ENCODE measurements around the gene KLK15.
"Not testable (repeated sequence)": the region's sequence is repeated elsewhere in the genome, so short reads cannot be mapped to it uniquely, and the experiment has no call there.

Gene KLK15

GRCh38 chr19:50818859-50819472 lies 14.4 kb downstream of the KLK15 start:
- H3K4me1 ChIP-seq (ENCODE audit: control insufficient read depth, low read depth, low read length): peaks cover 8% of the 10 kb centered on the region
- no peaks in the 10 kb centered on the region for H3K9me3 ChIP-seq (ENCODE audit: control insufficient read depth, low read depth, low read length)
- no peaks in the 10 kb centered on the region for H3K36me3 ChIP-seq (ENCODE audit: control insufficient read depth, low read depth, low read length)
- H3K4me3 ChIP-seq (ENCODE audit: low read length): no peak overlapping the region
- H3K27me3 ChIP-seq (ENCODE audit: control insufficient read depth, insufficient read depth, low read length): peaks cover 50% of the 10 kb centered on the region
- H3K9ac ChIP-seq (ENCODE audit: low read length): no peak overlapping the region
- H3K27ac ChIP-seq (ENCODE audit: low read length): no peak overlapping the region

GRCh38 chr19:50817941-50818858 lies 15.2 kb downstream of the KLK15 start:
- Histone ChIP-seq H3K36me3 (ENCODE audit: control insufficient read depth, low read depth, low read length) (no peaks in the 10 kb centered on the region), H3K9me3 (ENCODE audit: control insufficient read depth, low read depth, low read length) (no peaks in the 10 kb centered on the region), H3K27me3 (ENCODE audit: control insufficient read depth, insufficient read depth, low read length) (peaks cover 50% of the 10 kb centered on the region), H3K4me1 (ENCODE audit: control insufficient read depth, low read depth, low read length) (peaks cover 8% of the 10 kb centered on the region), H3K27ac (ENCODE audit: low read length) (no peak overlapping the region), H3K9ac (ENCODE audit: low read length) (no peak overlapping the region), H3K4me3 (ENCODE audit: low read length) (peak overlapping the region; percentile 79)

- Histone ChIP-seq H3K9me3 (ENCODE audit: control insufficient read depth, low read depth, low read length) (no peaks in the 10 kb centered on the region), H3K36me3 (ENCODE audit: control insufficient read depth, low read depth, low read length) (no peaks in the 10 kb centered on the region), H3K27ac (ENCODE audit: low read length) (no peak overlapping the region), H3K4me3 (ENCODE audit: low read length) (no peak overlapping the region), H3K9ac (ENCODE audit: low read length) (no peak overlapping the region), H3K4me1 (ENCODE audit: control insufficient read depth, low read depth, low read length) (peaks cover 6% of the 10 kb centered on the region), H3K27me3 (ENCODE audit: control insufficient read depth, insufficient read depth, low read length) (peaks cover 28% of the 10 kb centered on the region)
These were observed 17.9 kb downstream of the KLK15 start for GRCh38 chr19:50815439-50815838.

- Histone ChIP-seq H3K27me3 (ENCODE audit: control insufficient read depth, insufficient read depth, low read length) (peaks cover 23% of the 10 kb centered on the region), H3K9ac (ENCODE audit: low read length) (no peak overlapping the region), H3K36me3 (ENCODE audit: control insufficient read depth, low read depth, low read length) (no peaks in the 10 kb centered on the region), H3K27ac (ENCODE audit: low read length) (no peak overlapping the region), H3K4me1 (ENCODE audit: control insufficient read depth, low read depth, low read length) (peaks cover under 1% of the 10 kb centered on the region), H3K9me3 (ENCODE audit: control insufficient read depth, low read depth, low read length) (no peaks in the 10 kb centered on the region), H3K4me3 (ENCODE audit: low read length) (no peak overlapping the region)
These were observed 18.5 kb downstream of the KLK15 start for GRCh38 chr19:50814883-50815282.

- no peaks in the 10 kb centered on the region for H3K4me1 ChIP-seq (ENCODE audit: control insufficient read depth, low read depth, low read length)
- H3K27ac ChIP-seq (ENCODE audit: low read length): no peak overlapping the region
- H3K9me3 ChIP-seq (ENCODE audit: control insufficient read depth, low read depth, low read length): no peaks in the 10 kb centered on the region
- H3K36me3 ChIP-seq (ENCODE audit: control insufficient read depth, low read depth, low read length): no peaks in the 10 kb centered on the region
- H3K9ac ChIP-seq (ENCODE audit: low read length): no peak overlapping the region
- peaks cover 26% of the 10 kb centered on the region for H3K27me3 ChIP-seq (ENCODE audit: control insufficient read depth, insufficient read depth, low read length)
- no peak overlapping the region for H3K4me3 ChIP-seq (ENCODE audit: low read length)
These were observed 20.9 kb downstream of the KLK15 start for GRCh38 chr19:50812474-50812873.

GRCh38 chr19:50811622-50812238 lies 21.6 kb downstream of the KLK15 start:
- not testable (repeated sequence) for H3K9me3 ChIP-seq (ENCODE audit: control insufficient read depth, low read depth, low read length); H3K9ac ChIP-seq (ENCODE audit: low read length); H3K4me1 ChIP-seq (ENCODE audit: control insufficient read depth, low read depth, low read length); H3K36me3 ChIP-seq (ENCODE audit: control insufficient read depth, low read depth, low read length); H3K27ac ChIP-seq (ENCODE audit: low read length); H3K4me3 ChIP-seq (ENCODE audit: low read length)
- H3K27me3 ChIP-seq (ENCODE audit: control insufficient read depth, insufficient read depth, low read length): peaks cover 26% of the 10 kb centered on the region

- Histone ChIP-seq H3K9me3 (ENCODE audit: control insufficient read depth, low read depth, low read length) (no peaks in the 10 kb centered on the region), H3K4me3 (ENCODE audit: low read length) (no peak overlapping the region), H3K36me3 (ENCODE audit: control insufficient read depth, low read depth, low read length) (no peaks in the 10 kb centered on the region), H3K27me3 (ENCODE audit: control insufficient read depth, insufficient read depth, low read length) (peaks cover 18% of the 10 kb centered on the region), H3K27ac (ENCODE audit: low read length) (no peak overlapping the region), H3K9ac (ENCODE audit: low read length) (no peak overlapping the region), H3K4me1 (ENCODE audit: control insufficient read depth, low read depth, low read length) (no peaks in the 10 kb centered on the region)
These were observed 24.5 kb downstream of the KLK15 start for GRCh38 chr19:50808856-50809255.

GRCh38 chr19:50804420-50805272 lies 28.7 kb downstream of the KLK15 start:
- H3K9ac ChIP-seq (ENCODE audit: low read length): peak overlapping the region; percentile 98
- peaks cover 30% of the 10 kb centered on the region for H3K36me3 ChIP-seq (ENCODE audit: control insufficient read depth, low read depth, low read length)
- peak overlapping the region; percentile 99 for H3K4me3 ChIP-seq (ENCODE audit: low read length)
- peaks cover 9% of the 10 kb centered on the region for H3K4me1 ChIP-seq (ENCODE audit: control insufficient read depth, low read depth, low read length)
- H3K27ac ChIP-seq (ENCODE audit: low read length): peak overlapping the region; percentile 95
- H3K27me3 ChIP-seq (ENCODE audit: control insufficient read depth, insufficient read depth, low read length): peaks cover 18% of the 10 kb centered on the region
- H3K9me3 ChIP-seq (ENCODE audit: control insufficient read depth, low read depth, low read length): no peaks in the 10 kb centered on the region

GRCh38 chr19:50803633-50804419 lies 29.5 kb downstream of the KLK15 start:
- H3K27ac ChIP-seq (ENCODE audit: low read length): peak overlapping the region; percentile 95
- peak overlapping the region; percentile 99 for H3K4me3 ChIP-seq (ENCODE audit: low read length)
- peaks cover 38% of the 10 kb centered on the region for H3K36me3 ChIP-seq (ENCODE audit: control insufficient read depth, low read depth, low read length)
- peak overlapping the region; percentile 98 for H3K9ac ChIP-seq (ENCODE audit: low read length)
- H3K27me3 ChIP-seq (ENCODE audit: control insufficient read depth, insufficient read depth, low read length): peaks cover 14% of the 10 kb centered on the region
- H3K4me1 ChIP-seq (ENCODE audit: control insufficient read depth, low read depth, low read length): peaks cover 9% of the 10 kb centered on the region
- H3K9me3 ChIP-seq (ENCODE audit: control insufficient read depth, low read depth, low read length): no peaks in the 10 kb centered on the region

- no peak overlapping the region for H3K9ac ChIP-seq (ENCODE audit: low read length)
- no peak overlapping the region for H3K27ac ChIP-seq (ENCODE audit: low read length)
- H3K27me3 ChIP-seq (ENCODE audit: control insufficient read depth, insufficient read depth, low read length): no peaks in the 10 kb centered on the region
- peaks cover 9% of the 10 kb centered on the region for H3K4me1 ChIP-seq (ENCODE audit: control insufficient read depth, low read depth, low read length)
- H3K4me3 ChIP-seq (ENCODE audit: low read length): no peak overlapping the region
- H3K9me3 ChIP-seq (ENCODE audit: control insufficient read depth, low read depth, low read length): no peaks in the 10 kb centered on the region
- H3K36me3 ChIP-seq (ENCODE audit: control insufficient read depth, low read depth, low read length): peaks cover 57% of the 10 kb centered on the region
These were observed 32.3 kb downstream of the KLK15 start for GRCh38 chr19:50801107-50801506.

Data from iPS-18a (cell line).